HG03457 (cell line): ENCODE results near the gene HSPA2.
"Not testable (repeated sequence)": the region's sequence is repeated elsewhere in the genome, so short reads cannot be mapped to it uniquely, and the experiment has no call there.

Experiments
- ATAC-seq: cut with Tn5 transposase; IDR thresholded peaks from one replicate; pipeline ENCODE4 v1.9.1; 2021; ENCODE audit warnings: moderate number of reproducible peaks; ENCODE audit not compliant: unreplicated experiment

Gene HSPA2

GRCh38 chr14:64513271-64513670 is 27.3 kb upstream of the HSPA2 start:
- ATAC-seq: no peak

GRCh38 chr14:64515053-64515452 is 25.5 kb upstream of the HSPA2 start:
- ATAC-seq: no peak

GRCh38 chr14:64516969-64517368 is 23.6 kb upstream of the HSPA2 start:
- ATAC-seq: no peak

GRCh38 chr14:64517667-64518066 is 22.9 kb upstream of the HSPA2 start:
- ATAC-seq: not testable (repeated sequence)

GRCh38 chr14:64518229-64518628 is 22.3 kb upstream of the HSPA2 start:
- no peak for ATAC-seq

- no peak for ATAC-seq
Measured at GRCh38 chr14:64520699-64521098, 19.8 kb upstream of the HSPA2 start.

- ATAC-seq: no peak
Measured at GRCh38 chr14:64522591-64523355, 17.8 kb upstream of the HSPA2 start.

- no peak for ATAC-seq
Measured at GRCh38 chr14:64525354-64525753, 15.2 kb upstream of the HSPA2 start.

- no peak for ATAC-seq
Measured at GRCh38 chr14:64531567-64531966, 9.0 kb upstream of the HSPA2 start.

GRCh38 chr14:64536488-64537245 is 3.9 kb upstream of the HSPA2 start:
- ATAC-seq: no peak

- ATAC-seq: no peak
Measured at GRCh38 chr14:64541261-64541971, 875 bp downstream of the HSPA2 start.

GRCh38 chr14:64541972-64542835 is 1.7 kb downstream of the HSPA2 start:
- ATAC-seq: no peak

- ATAC-seq: no peak
Measured at GRCh38 chr14:64542836-64543201, 2.3 kb downstream of the HSPA2 start.

GRCh38 chr14:64544607-64545312 is 4.2 kb downstream of the HSPA2 start:
- ATAC-seq: no peak

GRCh38 chr14:64549016-64549415 is 8.5 kb downstream of the HSPA2 start:
- ATAC-seq: no peak

GRCh38 chr14:64549791-64550620 is 9.5 kb downstream of the HSPA2 start, which contains the start of gene PPP1R36:
PPP1R36 (plus strand) TSS chr14:64549961; CDS start chr14:64549998, 37 bp downstream.
- no peak for ATAC-seq

- no peak for ATAC-seq
Measured at GRCh38 chr14:64550621-64551333, 10.2 kb downstream of the HSPA2 start.

GRCh38 chr14:64554556-64554955 is 14.0 kb downstream of the HSPA2 start:
- ATAC-seq: no peak

GRCh38 chr14:64556526-64556925 is 16.0 kb downstream of the HSPA2 start:
- ATAC-seq: no peak
